Activated T-cell treated with anti-CD3 and anti-CD28 coated beads, Interleukin-2, amount 50 U/mL, for 72 hours (primary cell): ENCODE data around the gene PXT1. TPM values are rescaled to one million over a fixed set of nuclear protein-coding genes. Genes with fewer than 3 reads are reported as not detected.
"Not testable (repeated sequence)": the region's sequence is repeated elsewhere in the genome, so short reads cannot be mapped to it uniquely, and the experiment has no call there.

Experiments used
- ATAC-seq, 2 donors: fragments of 150-1000 bp; cut with Tn5 transposase; replicated peaks in 1 of 2; 2 replicates each; pipeline ENCODE4 v1.10.0; 2021; ENCODE audit warnings: moderate library complexity in 2 of 2, mild to moderate bottlenecking in 1 of 2
- DNase-seq, 2 donors: peaks; one replicate each; pipeline ENCODE4 v3.0.0; 2021 to 2022; ENCODE audit warnings: mixed read lengths in 1 of 2
- H3K27ac Mint-ChIP-seq: one replicate; pipeline ENCODE4 v1.8.0; 2022; ENCODE audit warnings: mild to moderate bottlenecking, moderate library complexity, mixed read lengths
- H3K27me3 Mint-ChIP-seq: one replicate; pipeline ENCODE4 v1.8.0; 2022; ENCODE audit warnings: low read depth, mixed read lengths
- H3K36me3 Mint-ChIP-seq, 2 donors: one replicate each; pipeline ENCODE4 v1.8.0; 2022; ENCODE audit warnings: mixed read lengths in 2 of 2, mild to moderate bottlenecking in 1 of 2; ENCODE audit not compliant: insufficient read depth in 2 of 2
- H3K4me1 Mint-ChIP-seq: one replicate; pipeline ENCODE4 v1.8.0; 2022; ENCODE audit warnings: low read depth, mixed read lengths
- H3K4me3 Mint-ChIP-seq, 2 donors: one replicate each; pipeline ENCODE4 v1.8.0; 2022; ENCODE audit warnings: mild to moderate bottlenecking in 2 of 2, mixed read lengths in 2 of 2, moderate library complexity in 2 of 2
- H3K9me3 Mint-ChIP-seq, 2 donors: one replicate each; pipeline ENCODE4 v1.8.0; 2022; ENCODE audit warnings: mixed read lengths in 2 of 2
- total RNA-seq, 2 donors: library from RNA; stranded (reverse); gene quantifications; one replicate each; pipeline ENCODE4 v1.2.3, GENCODE V29; 2022

PXT1 gene
- total RNA-seq, 2 donors from 2014 or later, result 0.25 to 0.48 TPM

DNA sequence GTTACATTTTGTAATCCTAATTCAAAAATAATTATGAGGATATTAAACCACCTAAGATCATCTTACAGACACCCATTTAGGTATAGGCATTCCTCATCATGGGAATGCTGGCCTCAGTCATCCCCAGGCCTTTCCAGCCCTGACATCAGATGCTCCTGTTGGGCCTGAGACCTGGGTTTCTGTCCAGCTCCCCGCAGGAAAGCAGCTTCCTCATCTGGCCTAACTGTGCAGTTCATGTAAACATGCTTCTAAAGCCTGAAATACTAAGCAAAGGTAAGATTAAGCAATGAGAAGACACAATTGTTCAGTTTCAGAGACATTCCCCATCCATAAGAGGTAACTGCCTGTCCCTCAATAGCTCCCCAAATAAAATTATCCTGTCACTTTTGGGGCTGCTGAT is 74.2 kb downstream of the PXT1 start:
- Mint-ChIP-seq H3K36me3 (no peaks in the 10 kb centered on the region), H3K27me3 (no peaks in the 10 kb centered on the region), H3K27ac (no peak overlapping the region), H3K4me3 (no peak overlapping the region), H3K4me1 (peaks cover 5% of the 10 kb centered on the region), H3K9me3 (no peaks in the 10 kb centered on the region)
- DNase-seq (no peak), ATAC-seq (no peak)

DNA sequence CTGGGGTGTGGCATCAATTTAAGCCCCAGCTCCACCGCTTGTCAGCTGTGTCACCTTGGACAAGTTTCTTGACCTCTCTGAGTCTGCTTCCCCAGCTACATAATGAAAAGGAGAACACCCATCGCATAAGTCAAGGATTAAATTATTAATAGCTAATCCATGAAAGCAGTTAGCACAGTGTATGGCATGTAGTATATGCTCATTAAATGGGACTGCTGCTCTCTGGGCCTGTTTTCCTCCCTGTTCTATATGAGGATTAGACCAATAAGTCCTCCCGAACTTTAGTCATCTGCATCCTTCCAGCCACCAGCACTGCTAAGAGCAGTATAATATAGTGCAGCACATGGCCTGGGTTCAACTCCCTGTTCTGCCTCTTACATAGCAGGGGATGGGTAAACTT is 74.9 kb downstream of the PXT1 start:
- ATAC-seq (no peak), DNase-seq (no peak)
- H3K9me3 Mint-ChIP-seq, result no peaks in the 10 kb centered on the region
- H3K4me1 Mint-ChIP-seq, result peaks cover 5% of the 10 kb centered on the region
- H3K27me3 Mint-ChIP-seq, result no peaks in the 10 kb centered on the region
- no peak overlapping the region for H3K4me3 Mint-ChIP-seq
- no peaks in the 10 kb centered on the region for H3K36me3 Mint-ChIP-seq
- no peak overlapping the region for H3K27ac Mint-ChIP-seq

DNA sequence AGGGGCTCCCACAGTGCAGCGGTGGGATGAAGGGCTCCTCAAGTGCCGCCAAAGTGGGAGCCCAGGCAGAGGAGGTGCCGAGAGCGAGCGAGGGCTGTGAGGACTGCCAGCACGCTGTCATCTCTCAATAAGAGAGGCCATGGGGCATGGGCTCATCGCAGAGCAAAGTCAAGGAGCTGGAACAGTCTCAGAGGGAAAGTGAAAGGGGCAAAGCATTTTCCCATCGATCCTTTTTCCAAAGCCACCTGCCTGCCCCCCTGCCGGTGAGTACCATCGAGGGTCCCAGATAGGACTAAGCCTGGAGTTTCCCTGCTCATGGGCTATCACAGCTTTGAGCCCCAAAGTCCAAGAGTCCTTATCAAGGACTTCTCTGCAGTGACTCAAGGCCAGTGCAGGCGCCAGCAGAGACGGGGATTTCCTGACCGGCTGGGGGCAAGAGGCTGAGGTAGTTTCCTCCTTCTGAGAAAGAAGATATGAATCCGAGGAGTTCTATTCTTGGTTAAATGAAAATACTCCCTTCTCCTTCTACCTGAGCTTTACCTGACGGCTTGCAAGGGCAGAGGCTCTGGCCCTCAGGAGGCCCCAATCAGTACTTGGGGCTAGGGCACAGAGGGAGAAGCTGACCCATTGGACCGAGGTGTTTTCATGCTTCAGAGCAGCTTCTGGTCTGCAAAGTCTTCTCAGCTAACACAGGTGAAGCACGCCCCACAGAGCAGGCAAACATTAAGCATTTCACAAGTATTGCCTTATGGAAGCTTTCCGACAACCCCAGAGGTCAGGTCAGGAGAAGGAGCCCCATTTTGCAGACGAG is 77.8 kb downstream of the PXT1 start:
- H3K4me1 Mint-ChIP-seq, result peaks cover 5% of the 10 kb centered on the region
- H3K9me3 Mint-ChIP-seq, result no peaks in the 10 kb centered on the region
- peak in 1 of 2 donors; percentile 37 for DNase-seq
- ATAC-seq, result peak; percentile 48 to 49
- no peak overlapping the region for H3K4me3 Mint-ChIP-seq
- H3K36me3 Mint-ChIP-seq, result no peaks in the 10 kb centered on the region
- no peaks in the 10 kb centered on the region for H3K27me3 Mint-ChIP-seq
- no peak overlapping the region for H3K27ac Mint-ChIP-seq

DNA sequence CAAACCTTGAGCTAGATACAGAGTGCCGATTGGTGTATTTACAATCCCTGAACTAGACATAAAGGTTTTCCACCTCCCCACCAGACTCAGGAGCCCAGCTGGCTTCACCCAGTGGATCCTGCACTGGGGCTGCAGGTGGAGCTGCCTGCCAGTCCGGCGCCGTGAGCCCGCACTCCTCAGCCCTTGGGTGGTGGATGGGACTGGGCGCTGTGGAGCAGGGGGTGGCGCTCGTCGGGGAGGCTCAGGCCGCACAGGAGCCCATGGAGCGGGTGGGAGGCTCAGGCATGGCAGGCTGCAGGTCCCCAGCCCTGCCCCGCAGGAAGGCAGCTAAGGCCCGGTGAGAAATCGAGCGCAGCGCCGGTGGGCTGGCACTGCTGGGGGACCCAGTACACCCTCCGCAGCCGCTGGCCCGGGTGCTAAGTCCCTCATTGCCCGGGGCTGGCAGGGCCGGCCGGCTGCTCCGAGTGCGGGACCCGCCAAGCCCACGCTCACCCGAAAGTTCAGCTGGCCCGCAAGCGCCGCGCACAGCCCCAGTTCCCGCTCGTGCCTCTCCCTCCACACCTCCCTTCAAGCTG is 78.5 kb downstream of the PXT1 start:
- H3K4me3 Mint-ChIP-seq, ATAC-seq, H3K27me3 Mint-ChIP-seq: not testable (repeated sequence)

DNA sequence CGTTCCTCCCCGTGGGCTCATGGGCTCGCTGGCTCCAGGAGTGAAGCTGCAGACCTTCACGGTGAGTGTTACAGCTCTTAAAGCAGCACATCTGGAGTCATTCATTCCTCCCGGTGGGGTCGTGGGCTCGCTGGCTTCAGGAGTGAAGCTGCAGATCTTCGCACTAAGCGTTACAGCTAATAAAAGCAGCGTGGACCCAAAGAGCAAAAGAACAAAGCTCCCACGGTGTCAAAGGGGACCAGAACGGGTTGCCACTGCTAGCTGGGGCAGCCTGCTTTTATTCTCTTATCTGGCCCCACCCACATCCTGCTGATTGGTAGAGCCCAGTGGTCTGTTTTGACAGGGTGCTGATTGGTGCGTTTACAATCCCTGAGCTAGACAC is 79.3 kb downstream of the PXT1 start:
- not testable (repeated sequence) for H3K27ac Mint-ChIP-seq, ATAC-seq, DNase-seq, H3K4me1 Mint-ChIP-seq, H3K36me3 Mint-ChIP-seq, H3K9me3 Mint-ChIP-seq, H3K4me3 Mint-ChIP-seq, H3K27me3 Mint-ChIP-seq

More for the DNA sequence above, 78.5 kb downstream of the PXT1 start:
- not testable (repeated sequence) for H3K4me1 Mint-ChIP-seq, H3K9me3 Mint-ChIP-seq, DNase-seq, H3K36me3 Mint-ChIP-seq, H3K27ac Mint-ChIP-seq

DNA sequence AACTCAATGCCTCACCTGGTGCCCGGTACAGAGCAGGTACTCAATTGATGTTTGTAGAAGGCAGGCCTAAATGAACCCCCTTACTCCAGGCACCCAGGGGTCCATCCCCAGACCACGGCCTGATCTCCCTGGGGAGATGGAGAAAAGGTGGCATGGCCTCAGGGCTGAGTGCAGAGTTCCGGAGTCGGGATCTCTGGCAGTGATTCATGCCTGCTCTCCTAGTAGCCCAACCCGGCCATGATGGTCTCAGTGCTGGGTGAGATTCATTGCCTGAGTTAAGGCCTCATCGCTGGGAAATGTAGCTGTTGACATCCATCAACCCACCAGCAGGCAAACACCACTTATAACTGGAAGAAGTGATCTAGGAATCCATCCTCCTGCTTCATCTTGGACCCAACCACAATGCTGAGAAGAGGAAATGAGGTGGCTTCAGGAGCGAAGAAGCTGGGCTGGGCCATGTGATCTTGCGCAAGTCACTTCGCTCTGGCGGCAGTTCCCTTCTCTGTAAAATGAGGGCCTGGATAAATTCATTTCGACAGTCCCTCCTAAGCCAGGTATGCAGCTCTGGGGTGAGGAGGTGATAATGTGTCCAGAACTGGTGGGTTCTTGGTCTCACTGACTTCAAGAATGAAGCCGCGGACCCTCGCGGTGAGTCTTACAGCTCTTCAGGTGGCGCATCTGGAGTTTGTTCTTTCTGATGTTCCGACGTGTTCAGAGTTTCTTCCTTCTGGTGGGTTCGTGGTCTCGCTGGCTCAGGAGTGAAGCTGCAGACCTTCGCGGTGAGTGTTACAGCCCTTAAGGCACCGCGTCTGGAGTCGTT is 79.9 kb downstream of the PXT1 start:
- no peak overlapping the region for H3K27ac Mint-ChIP-seq
- peaks cover 13% of the 10 kb centered on the region for H3K4me1 Mint-ChIP-seq
- H3K9me3 Mint-ChIP-seq, result no peaks in the 10 kb centered on the region
- DNase-seq (no peak), ATAC-seq (no peak)
- no peaks in the 10 kb centered on the region for H3K27me3 Mint-ChIP-seq
- H3K36me3 Mint-ChIP-seq, result no peaks in the 10 kb centered on the region
- H3K4me3 Mint-ChIP-seq, result no peak overlapping the region

DNA sequence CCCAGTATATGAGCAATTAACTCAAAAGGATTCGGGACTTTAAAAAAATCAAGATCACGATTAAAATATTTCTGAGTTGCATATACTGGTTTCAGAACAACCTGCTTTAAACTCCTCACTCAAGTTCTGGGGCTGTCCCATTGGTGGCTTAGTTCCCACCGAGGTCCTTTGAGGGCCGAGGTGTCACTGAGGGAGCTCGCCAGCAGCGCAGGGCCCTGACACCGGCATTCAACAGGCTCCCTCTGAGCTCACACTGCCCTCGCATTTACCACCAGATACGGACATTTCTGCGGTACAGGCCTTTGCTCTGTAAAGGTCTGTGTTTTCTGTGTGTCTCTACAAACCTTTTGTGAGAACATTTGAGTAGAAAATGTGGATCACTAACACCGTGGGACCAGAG is 81.6 kb downstream of the PXT1 start:
- DNase-seq (no peak), ATAC-seq (no peak)
- no peaks in the 10 kb centered on the region for H3K27me3 Mint-ChIP-seq
- no peak overlapping the region for H3K27ac Mint-ChIP-seq
- peaks cover 29% of the 10 kb centered on the region for H3K4me1 Mint-ChIP-seq
- no peak overlapping the region for H3K4me3 Mint-ChIP-seq
- H3K36me3 Mint-ChIP-seq, result no peaks in the 10 kb centered on the region
- H3K9me3 Mint-ChIP-seq, result no peaks in the 10 kb centered on the region

DNA sequence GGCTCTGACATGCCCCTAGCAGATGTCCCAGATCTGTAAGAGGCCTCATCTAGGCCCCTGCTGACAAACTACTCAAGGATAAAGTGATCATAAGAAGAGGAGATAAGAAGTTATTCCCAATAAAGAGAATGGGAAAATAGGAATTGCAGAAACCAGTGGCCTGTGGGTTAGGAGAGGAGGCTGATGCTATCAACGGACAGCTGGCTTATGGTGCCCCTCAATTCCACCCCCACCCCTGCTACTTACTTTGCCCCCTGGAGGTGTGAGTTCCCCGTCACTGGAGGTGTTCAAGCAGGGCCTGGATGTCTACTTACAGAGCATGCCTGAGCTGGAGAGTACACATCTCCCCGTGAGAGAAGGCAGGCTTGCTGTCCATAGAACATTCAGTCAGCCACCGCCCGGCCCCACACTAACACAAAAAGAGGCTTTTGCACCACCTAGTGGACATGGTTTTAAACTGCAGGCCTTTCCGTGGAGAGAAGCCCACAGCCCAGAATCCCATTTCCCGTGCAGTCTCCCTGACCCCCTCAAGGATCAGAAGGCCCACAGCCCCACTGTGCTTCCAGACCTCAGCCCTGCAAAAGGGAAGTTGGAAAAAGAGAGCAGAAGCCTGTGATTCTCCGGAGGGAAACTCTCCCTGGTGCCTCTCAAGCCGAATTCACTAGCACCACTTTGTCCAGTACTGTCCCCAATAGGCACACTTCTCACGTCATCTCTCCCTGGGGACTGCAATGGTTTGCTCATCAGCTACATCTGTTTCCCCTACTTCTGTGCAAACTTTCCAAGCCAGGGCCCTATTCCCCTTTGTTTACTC is 82.2 kb downstream of the PXT1 start:
- Mint-ChIP-seq H3K36me3 (no peaks in the 10 kb centered on the region), H3K4me1 (peaks cover 35% of the 10 kb centered on the region), H3K27ac (no peak overlapping the region), H3K27me3 (peaks cover 3% of the 10 kb centered on the region), H3K4me3 (no peak overlapping the region), H3K9me3 (no peaks in the 10 kb centered on the region)
- DNase-seq (peak; percentile 72 to 76), ATAC-seq (peak; percentile 64 to 68)

DNA sequence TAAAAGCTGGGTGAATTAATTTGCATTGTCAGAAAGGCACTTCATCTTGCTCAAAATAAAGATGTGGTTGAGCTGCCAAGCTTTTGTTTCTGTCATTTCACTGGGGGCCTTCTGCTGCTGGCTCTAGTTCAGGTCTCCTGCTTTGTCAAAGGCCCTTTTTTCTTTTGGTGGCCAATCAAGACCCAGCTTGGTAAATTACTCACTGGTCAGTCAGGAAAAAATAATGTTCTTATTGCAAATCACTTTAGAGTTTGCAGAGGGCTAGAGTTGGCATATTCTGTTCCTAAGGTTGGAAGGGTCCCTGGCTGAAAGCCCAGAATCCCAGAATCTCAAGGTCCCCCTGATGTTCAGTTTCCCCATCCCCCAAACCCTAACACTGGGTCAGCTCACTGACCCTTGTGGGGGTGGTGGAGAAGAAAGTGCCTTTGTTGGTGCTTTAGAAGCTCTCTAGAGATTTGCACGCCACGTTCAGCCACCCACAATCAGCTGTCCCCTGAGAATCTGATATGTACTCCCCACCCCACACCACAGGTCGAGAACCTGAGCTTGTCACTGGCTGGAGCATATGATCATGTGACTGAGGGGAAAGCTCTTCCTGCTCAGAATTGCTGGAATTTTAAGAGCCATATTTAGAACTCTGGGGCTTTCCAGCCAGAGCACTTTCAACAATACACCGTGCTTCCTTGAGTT is 84.3 kb downstream of the PXT1 start:
- no peak overlapping the region for H3K27ac Mint-ChIP-seq
- ATAC-seq, result no peak
- H3K27me3 Mint-ChIP-seq, result peaks cover 22% of the 10 kb centered on the region
- no peak for DNase-seq
- no peak overlapping the region for H3K4me3 Mint-ChIP-seq
- H3K36me3 Mint-ChIP-seq, result no peaks in the 10 kb centered on the region
- peaks cover 34% of the 10 kb centered on the region for H3K4me1 Mint-ChIP-seq
- H3K9me3 Mint-ChIP-seq, result peaks cover 2 to 3% of the 10 kb centered on the region in 2 donors

DNA sequence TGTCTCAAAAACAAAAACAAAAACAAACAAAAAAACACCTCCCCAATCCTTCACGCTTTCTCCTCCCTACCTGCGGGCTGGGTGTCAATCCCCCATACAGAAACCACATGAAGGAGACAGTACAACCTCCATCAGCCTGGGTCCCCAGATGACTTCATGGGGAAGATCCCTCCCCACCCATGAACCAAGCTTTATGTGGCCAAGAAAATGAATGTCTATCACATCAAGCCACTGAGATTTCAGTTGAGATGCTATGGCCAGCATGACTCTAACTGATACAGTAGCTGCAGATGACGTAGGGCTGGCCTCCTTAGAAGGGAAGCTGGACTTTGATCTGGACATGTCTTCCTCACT is 84.8 kb downstream of the PXT1 start:
- Mint-ChIP-seq H3K4me1 (peaks cover 34% of the 10 kb centered on the region), H3K9me3 (peaks cover 2 to 3% of the 10 kb centered on the region in 2 donors), H3K4me3 (no peak overlapping the region), H3K36me3 (no peaks in the 10 kb centered on the region), H3K27me3 (peaks cover 23% of the 10 kb centered on the region), H3K27ac (no peak overlapping the region)
- peak; percentile 70 to 73 for ATAC-seq
- DNase-seq, result peak; percentile 40 to 55

DNA sequence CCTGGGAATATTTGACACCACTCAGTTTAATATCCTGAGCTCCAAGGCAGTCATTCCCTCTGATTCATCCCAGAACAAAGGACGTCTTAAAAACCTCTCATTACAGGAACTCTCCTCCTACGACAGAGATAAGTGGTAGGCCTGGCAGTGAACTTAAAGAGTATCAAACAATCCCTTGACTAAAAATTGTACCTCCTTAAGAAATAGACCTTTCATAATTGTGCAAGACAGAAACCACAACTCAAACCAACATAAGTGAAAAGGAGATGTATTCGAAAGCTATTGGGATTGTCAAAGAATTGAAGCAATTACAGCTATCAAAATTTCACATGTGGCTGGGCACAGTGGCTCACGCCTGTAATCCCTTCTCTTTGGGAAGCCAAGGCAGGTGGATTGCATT is 86.8 kb downstream of the PXT1 start:
- Mint-ChIP-seq H3K36me3 (no peaks in the 10 kb centered on the region), H3K4me1 (peaks cover 34% of the 10 kb centered on the region), H3K27ac (peak overlapping the region; percentile 25), H3K27me3 (peaks cover 23% of the 10 kb centered on the region), H3K4me3 (no peak overlapping the region), H3K9me3 (peaks cover 2 to 3% of the 10 kb centered on the region in 2 donors)
- ATAC-seq, result peak; percentile 69 to 80
- peak; percentile 13 to 15 for DNase-seq

DNA sequence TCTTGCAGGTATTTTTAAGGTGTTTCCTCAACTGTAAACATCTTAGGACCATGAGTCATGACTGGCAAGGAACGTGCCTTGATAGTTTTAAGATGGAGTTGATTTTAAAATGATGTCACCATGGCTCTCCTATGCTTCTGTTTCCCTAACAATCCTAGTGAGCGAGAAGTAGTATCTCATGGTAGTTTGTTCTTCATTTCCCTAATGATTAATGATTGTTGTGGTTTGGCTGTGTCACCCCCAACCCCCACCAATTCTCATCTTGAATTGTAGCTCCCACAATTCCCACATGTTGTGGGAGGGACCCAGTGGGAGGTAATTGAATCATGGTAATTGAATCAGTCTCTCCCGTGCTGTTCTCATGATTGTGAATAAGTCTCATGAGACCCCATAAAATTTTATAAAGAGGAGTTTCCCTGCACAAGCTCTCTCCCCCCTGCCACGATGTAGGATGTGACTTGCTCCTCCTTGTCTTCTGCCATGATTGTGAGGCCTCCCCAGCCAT is 89.2 kb downstream of the PXT1 start:
- Mint-ChIP-seq H3K9me3 (peaks cover 2 to 3% of the 10 kb centered on the region in 2 donors), H3K27ac (no peak overlapping the region), H3K36me3 (no peaks in the 10 kb centered on the region), H3K27me3 (peaks cover 23% of the 10 kb centered on the region), H3K4me3 (no peak overlapping the region), H3K4me1 (peaks cover 33% of the 10 kb centered on the region)
- ATAC-seq (no peak), DNase-seq (no peak)
